ENCODE data around the gene TGFA.

TGFA gene

GRCh38 chr2:70525032-70525431 is 28.6 kb downstream of the TGFA start:
- Histone ChIP-seq H3K9me3 (no peaks in the 10 kb centered on the region), H3K4me1 (ENCODE audit: control insufficient read depth in 1 of 2, insufficient read depth in 1 of 2, low read depth in 1 of 2, low read length in 1 of 2) (peaks cover 78 to 82% of the 10 kb centered on the region in 2 experiments), H3K4me3 (ENCODE audit: low read depth in 1 of 2, low read length in 1 of 2) (peak overlapping the region; percentile 50 to 52), H3K27ac (peak overlapping the region; percentile 92), H3K36me3 (no peaks in the 10 kb centered on the region), H3K27me3 (no peaks in the 10 kb centered on the region)
- TF ChIP-seq CTCF (IDR thresholded peaks at IDR 0.05): no peak

DNA sequence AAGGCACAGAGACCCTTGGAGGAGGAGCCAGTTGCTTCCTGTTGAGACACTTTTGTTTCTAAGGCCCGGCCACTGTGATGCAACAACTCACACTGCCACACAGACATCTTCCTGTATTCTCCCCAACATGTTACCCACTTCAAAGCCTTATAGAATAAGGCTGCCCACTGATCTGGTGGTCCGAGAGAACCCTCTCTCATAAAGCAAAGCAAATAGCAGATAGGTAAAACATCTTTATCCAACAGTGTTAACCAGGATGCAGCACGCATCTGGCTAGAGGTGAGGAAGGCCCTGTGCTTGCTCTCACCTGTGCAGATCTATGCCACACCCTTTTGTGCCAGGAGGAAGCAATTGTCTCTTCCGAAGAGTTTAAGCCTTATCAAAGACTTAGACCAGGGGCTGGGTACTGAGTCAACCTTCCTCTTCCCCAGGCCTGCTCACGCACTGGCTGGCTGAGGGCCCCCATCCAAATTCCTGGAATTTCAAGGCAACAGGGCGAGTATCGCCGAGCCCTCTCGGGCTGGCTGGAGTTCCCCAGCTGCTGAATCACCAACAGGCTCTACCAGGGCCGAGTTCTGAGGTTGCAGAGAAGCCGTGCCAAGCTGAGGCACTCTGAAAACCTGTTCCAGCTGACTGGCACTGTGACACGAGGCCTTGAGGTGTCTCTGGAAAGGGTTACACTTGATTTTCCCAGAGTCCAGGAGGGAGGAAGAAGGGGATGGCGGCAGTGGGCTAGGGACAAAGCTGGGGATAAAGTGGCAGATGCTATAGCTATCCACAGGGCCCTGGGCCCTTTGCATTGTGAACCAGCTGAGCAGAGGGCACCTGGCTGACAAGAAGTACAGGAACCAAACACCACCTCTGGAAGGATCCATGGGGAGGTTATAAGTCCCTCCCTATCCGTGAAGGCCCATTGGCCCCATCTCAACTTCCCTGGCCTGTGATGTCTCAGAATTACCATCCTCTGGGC is 29.3 kb downstream of the TGFA start:
- Histone ChIP-seq H3K9me3 (no peaks in the 10 kb centered on the region), H3K27ac (peak overlapping the region; percentile 92), H3K27me3 (no peaks in the 10 kb centered on the region), H3K36me3 (no peaks in the 10 kb centered on the region), H3K4me3 (ENCODE audit: low read depth in 1 of 2, low read length in 1 of 2) (peak overlapping the region; percentile 50 to 52), H3K4me1 (ENCODE audit: control insufficient read depth in 1 of 2, insufficient read depth in 1 of 2, low read depth in 1 of 2, low read length in 1 of 2) (peaks cover 78 to 84% of the 10 kb centered on the region in 2 experiments)
- no peak for TF ChIP-seq CTCF (IDR thresholded peaks at IDR 0.05)

DNA sequence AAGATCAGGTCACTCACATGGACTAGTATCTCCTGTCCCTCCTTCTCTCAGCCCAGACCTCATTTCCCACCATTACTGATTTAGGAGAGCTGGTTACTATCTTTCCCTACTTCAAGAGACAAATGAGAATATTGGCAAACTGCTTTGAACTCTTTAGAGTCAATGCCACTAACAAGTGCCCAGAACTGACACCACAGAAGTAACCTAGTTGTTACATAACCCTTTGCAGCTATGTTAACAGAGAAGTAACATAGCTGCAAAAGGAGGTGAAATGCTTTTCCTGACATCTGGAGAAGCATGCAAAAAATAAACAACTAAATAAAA is 30.0 kb downstream of the TGFA start:
- Histone ChIP-seq H3K9me3 (no peaks in the 10 kb centered on the region), H3K36me3 (no peaks in the 10 kb centered on the region), H3K4me1 (ENCODE audit: control insufficient read depth in 1 of 2, insufficient read depth in 1 of 2, low read depth in 1 of 2, low read length in 1 of 2) (peaks cover 84 to 90% of the 10 kb centered on the region in 2 experiments), H3K27ac (peak overlapping the region; percentile 92), H3K4me3 (ENCODE audit: low read depth in 1 of 2, low read length in 1 of 2) (peak overlapping the region; percentile 50 to 52), H3K27me3 (no peaks in the 10 kb centered on the region)
- no peak for TF ChIP-seq CTCF (IDR thresholded peaks at IDR 0.05)

- Histone ChIP-seq H3K27ac (peak overlapping the region; percentile 92), H3K4me3 (ENCODE audit: low read depth in 1 of 2, low read length in 1 of 2) (peak overlapping the region; percentile 50 to 52), H3K9me3 (no peaks in the 10 kb centered on the region), H3K4me1 (ENCODE audit: control insufficient read depth in 1 of 2, insufficient read depth in 1 of 2, low read depth in 1 of 2, low read length in 1 of 2) (peaks cover 94 to 96% of the 10 kb centered on the region in 2 experiments), H3K36me3 (no peaks in the 10 kb centered on the region), H3K27me3 (no peaks in the 10 kb centered on the region)
- TF ChIP-seq CTCF (IDR thresholded peaks at IDR 0.05): no peak
Measured at GRCh38 chr2:70522627-70523026, 31.0 kb downstream of the TGFA start.

DNA sequence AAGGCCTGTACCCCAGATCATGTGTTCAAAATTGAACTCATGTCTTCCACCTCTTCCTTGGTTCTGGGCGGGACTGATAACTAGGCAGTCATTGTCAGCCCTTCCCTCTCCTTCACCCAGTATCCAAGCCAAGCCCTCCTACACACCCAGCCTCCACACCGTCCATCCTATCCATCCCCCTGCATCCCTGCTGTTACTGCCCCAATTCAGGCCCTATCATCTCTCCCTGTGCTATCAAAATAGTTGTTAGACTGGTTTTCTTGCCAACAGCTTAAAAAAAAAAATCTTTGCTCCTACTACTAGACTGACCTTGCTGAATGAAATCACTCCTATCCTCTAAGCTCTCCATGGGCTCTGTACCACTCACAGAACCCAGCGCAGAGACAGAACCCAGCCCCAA is 32.8 kb downstream of the TGFA start:
- Histone ChIP-seq H3K27me3 (no peaks in the 10 kb centered on the region), H3K4me1 (ENCODE audit: control insufficient read depth in 1 of 2, insufficient read depth in 1 of 2, low read depth in 1 of 2, low read length in 1 of 2) (peaks cover 96 to 97% of the 10 kb centered on the region in 2 experiments), H3K4me3 (ENCODE audit: low read depth in 1 of 2, low read length in 1 of 2) (no peak overlapping the region), H3K36me3 (no peaks in the 10 kb centered on the region), H3K27ac (no peak overlapping the region), H3K9me3 (no peaks in the 10 kb centered on the region)
- no peak for TF ChIP-seq CTCF (IDR thresholded peaks at IDR 0.05)

All from neutrophil (primary cell).